ENCODE measurements around the gene PARP16.

DNA sequence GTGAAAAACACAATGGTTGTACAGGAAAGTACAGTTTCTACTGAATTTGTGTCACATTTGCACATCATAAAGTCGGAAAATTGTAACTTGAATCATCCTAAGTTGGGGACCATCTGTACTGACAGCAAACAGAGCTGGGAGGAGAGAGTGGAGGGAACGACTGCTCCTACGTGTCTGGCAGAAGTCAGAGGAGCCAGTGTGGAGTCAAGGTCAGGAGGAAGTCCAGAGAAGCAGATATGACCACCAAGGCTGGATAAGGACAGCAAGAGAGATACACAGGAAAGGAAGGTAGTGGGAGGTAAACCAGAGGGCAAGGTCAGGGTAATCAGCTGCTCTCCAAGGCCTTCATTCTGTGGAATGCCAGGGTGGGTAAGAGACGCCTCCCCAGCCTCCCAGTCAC lies 72.7 kb downstream of the PARP16 start:
- TF ChIP-seq CTCF (conservative IDR thresholded peaks at IDR 0.05; ENCODE audit: low read length) (no peak), EZH2phosphoT487 (IDR thresholded peaks at IDR 0.05; ENCODE audit: borderline replicate concordance) (no peak)

Data from Loucy (cell line).